ENCODE results near the gene HPGDS.
A peak's percentile ranks its signal among the peaks of the same experiment; 100 is the strongest.
"Not testable (repeated sequence)": the region's sequence is repeated elsewhere in the genome, so short reads cannot be mapped to it uniquely, and the experiment has no call there.

HPGDS gene

GRCh38 chr4:94334476-94334875, 8.2 kb downstream of the HPGDS start:
- Histone ChIP-seq H3K27me3 (ENCODE audit: control insufficient read depth in 5 of 5, insufficient read depth in 4 of 5, low read length in 5 of 5) (no peaks in the 10 kb centered on the region), H3K4me1 (ENCODE audit: control insufficient read depth in 5 of 5, insufficient read depth in 5 of 5, low read length in 5 of 5) (peaks cover 0 to 18% (median 11%) of the 10 kb centered on the region in 5 donors), H3K9ac (ENCODE audit: low read length in 5 of 5) (no peak overlapping the region), H3K9me3 (ENCODE audit: control insufficient read depth in 5 of 5, low read length in 5 of 5) (no peaks in the 10 kb centered on the region), H3K27ac (ENCODE audit: low read depth, low read length) (peak overlapping the region; percentile 6), H3K36me3 (ENCODE audit: control insufficient read depth in 5 of 5, insufficient read depth in 5 of 5, low read length in 5 of 5) (peaks cover 0 to 5% (median 0%) of the 10 kb centered on the region in 5 donors), H3K4me3 (ENCODE audit: low read depth in 1 of 5, low read length in 5 of 5) (no peak overlapping the region)

DNA sequence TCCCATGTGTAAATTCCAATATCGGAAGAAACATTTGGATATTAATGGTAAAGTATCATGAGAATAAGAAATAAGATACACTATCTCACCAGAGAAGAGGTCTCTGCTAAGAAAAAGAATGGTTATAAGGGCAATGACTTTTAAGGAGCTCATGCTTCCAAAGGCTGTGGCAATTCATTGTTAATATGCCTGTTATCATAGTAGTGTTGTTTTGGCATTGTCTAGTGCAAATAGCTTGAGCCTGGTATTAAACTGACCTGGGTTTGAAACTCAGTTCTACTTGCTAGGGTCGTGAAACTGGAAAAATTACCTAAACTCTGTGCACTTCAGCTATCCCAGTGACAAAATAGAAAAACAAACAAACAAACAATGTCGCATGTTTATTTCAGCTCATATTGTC, 8.8 kb downstream of the HPGDS start:
- H3K27me3 ChIP-seq (ENCODE audit: control insufficient read depth in 5 of 5, insufficient read depth in 4 of 5, low read length in 5 of 5) = no peaks in the 10 kb centered on the region
- no peak overlapping the region for H3K4me3 ChIP-seq (ENCODE audit: low read depth in 1 of 5, low read length in 5 of 5)
- no peak overlapping the region for H3K27ac ChIP-seq (ENCODE audit: low read depth, low read length)
- H3K36me3 ChIP-seq (ENCODE audit: control insufficient read depth in 5 of 5, insufficient read depth in 5 of 5, low read length in 5 of 5) = peaks cover 0 to 5% (median 0%) of the 10 kb centered on the region in 5 donors
- H3K4me1 ChIP-seq (ENCODE audit: control insufficient read depth in 5 of 5, insufficient read depth in 5 of 5, low read length in 5 of 5) = peaks cover 0 to 18% (median 11%) of the 10 kb centered on the region in 5 donors
- H3K9me3 ChIP-seq (ENCODE audit: control insufficient read depth in 5 of 5, low read length in 5 of 5) = no peaks in the 10 kb centered on the region
- no peak overlapping the region for H3K9ac ChIP-seq (ENCODE audit: low read length in 5 of 5)

GRCh38 chr4:94332983-94333590, 9.5 kb downstream of the HPGDS start:
- H3K9me3 ChIP-seq (ENCODE audit: control insufficient read depth in 5 of 5, low read length in 5 of 5) = no peaks in the 10 kb centered on the region
- H3K36me3 ChIP-seq (ENCODE audit: control insufficient read depth in 5 of 5, insufficient read depth in 5 of 5, low read length in 5 of 5) = peaks cover 0 to 5% (median 0%) of the 10 kb centered on the region in 5 donors
- no peak overlapping the region for H3K4me3 ChIP-seq (ENCODE audit: low read depth in 1 of 5, low read length in 5 of 5)
- H3K27me3 ChIP-seq (ENCODE audit: control insufficient read depth in 5 of 5, insufficient read depth in 4 of 5, low read length in 5 of 5) = no peaks in the 10 kb centered on the region
- H3K4me1 ChIP-seq (ENCODE audit: control insufficient read depth in 5 of 5, insufficient read depth in 5 of 5, low read length in 5 of 5) = peaks cover 0 to 18% (median 11%) of the 10 kb centered on the region in 5 donors
- no peak overlapping the region for H3K9ac ChIP-seq (ENCODE audit: low read length in 5 of 5)
- no peak overlapping the region for H3K27ac ChIP-seq (ENCODE audit: low read depth, low read length)

DNA sequence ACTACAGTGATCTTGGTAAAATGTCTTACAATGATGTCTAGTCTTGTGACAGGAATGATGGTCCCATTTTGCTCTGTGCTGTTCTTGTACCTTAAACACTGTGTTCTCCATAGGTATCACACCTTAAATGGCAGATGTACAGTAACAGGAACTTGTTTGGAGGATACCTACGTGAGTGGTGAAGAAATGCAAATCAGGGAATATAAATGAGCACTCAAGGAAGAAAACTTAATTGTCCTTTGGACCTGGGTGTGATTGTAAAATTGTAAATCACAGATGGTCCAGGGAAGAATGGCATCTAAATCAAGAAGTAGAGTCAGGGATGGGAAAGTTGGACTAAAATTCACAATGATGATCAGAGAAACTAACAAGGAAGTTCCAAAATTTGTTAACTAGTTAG, 12.7 kb downstream of the HPGDS start:
- Histone ChIP-seq H3K36me3 (ENCODE audit: control insufficient read depth in 5 of 5, insufficient read depth in 5 of 5, low read length in 5 of 5) (peaks cover 0 to 15% (median 3%) of the 10 kb centered on the region in 5 donors), H3K27ac (ENCODE audit: low read depth, low read length) (no peak overlapping the region), H3K9me3 (ENCODE audit: control insufficient read depth in 5 of 5, low read length in 5 of 5) (peaks cover 0 to 18% (median 16%) of the 10 kb centered on the region in 5 donors), H3K9ac (ENCODE audit: low read length in 5 of 5) (no peak overlapping the region), H3K4me1 (ENCODE audit: control insufficient read depth in 5 of 5, insufficient read depth in 5 of 5, low read length in 5 of 5) (peaks cover 0 to 12% (median 9%) of the 10 kb centered on the region in 5 donors), H3K27me3 (ENCODE audit: control insufficient read depth in 5 of 5, insufficient read depth in 4 of 5, low read length in 5 of 5) (no peaks in the 10 kb centered on the region), H3K4me3 (ENCODE audit: low read depth in 1 of 5, low read length in 5 of 5) (no peak overlapping the region)

DNA sequence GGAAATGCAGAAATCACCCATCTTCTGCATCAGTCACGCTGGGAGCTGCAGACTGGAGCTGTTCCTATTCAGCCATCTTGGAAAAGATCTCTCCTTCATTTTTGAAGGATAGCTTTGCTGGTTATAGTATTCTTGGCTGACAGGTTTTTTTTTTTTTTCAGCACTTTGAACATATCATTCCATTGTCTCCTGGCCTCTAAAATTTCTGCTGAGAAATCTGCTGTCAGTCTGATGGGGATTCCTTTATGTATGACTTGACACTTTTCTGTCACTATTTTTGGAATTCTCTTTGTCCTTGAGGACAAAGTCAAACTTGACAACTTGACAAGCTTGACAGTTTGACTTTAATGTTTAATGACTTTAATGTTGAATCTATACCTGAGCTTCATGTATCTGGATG, 16.8 kb downstream of the HPGDS start:
- Histone ChIP-seq H3K9ac (ENCODE audit: low read length in 5 of 5) (no peak overlapping the region), H3K4me1 (ENCODE audit: control insufficient read depth in 5 of 5, insufficient read depth in 5 of 5, low read length in 5 of 5) (no peaks in the 10 kb centered on the region), H3K4me3 (ENCODE audit: low read depth in 1 of 5, low read length in 5 of 5) (peak overlapping the region in 1 of 5 donors; percentile 22), H3K36me3 (ENCODE audit: control insufficient read depth in 5 of 5, insufficient read depth in 5 of 5, low read length in 5 of 5) (peaks cover 0 to 10% (median 3%) of the 10 kb centered on the region in 5 donors), H3K27ac (ENCODE audit: low read depth, low read length) (no peak overlapping the region), H3K9me3 (ENCODE audit: control insufficient read depth in 5 of 5, low read length in 5 of 5) (peaks cover 0 to 20% (median 18%) of the 10 kb centered on the region in 5 donors), H3K27me3 (ENCODE audit: control insufficient read depth in 5 of 5, insufficient read depth in 4 of 5, low read length in 5 of 5) (no peaks in the 10 kb centered on the region)

GRCh38 chr4:94319927-94320326, 22.7 kb downstream of the HPGDS start:
- H3K36me3 ChIP-seq (ENCODE audit: control insufficient read depth in 5 of 5, insufficient read depth in 5 of 5, low read length in 5 of 5); H3K9me3 ChIP-seq (ENCODE audit: control insufficient read depth in 5 of 5, low read length in 5 of 5); H3K4me1 ChIP-seq (ENCODE audit: control insufficient read depth in 5 of 5, insufficient read depth in 5 of 5, low read length in 5 of 5); H3K27me3 ChIP-seq (ENCODE audit: control insufficient read depth in 5 of 5, insufficient read depth in 4 of 5, low read length in 5 of 5); H3K9ac ChIP-seq (ENCODE audit: low read length in 5 of 5); H3K27ac ChIP-seq (ENCODE audit: low read depth, low read length); H3K4me3 ChIP-seq (ENCODE audit: low read depth in 1 of 5, low read length in 5 of 5): not testable (repeated sequence)

- no peaks in the 10 kb centered on the region for H3K27me3 ChIP-seq (ENCODE audit: control insufficient read depth in 5 of 5, insufficient read depth in 4 of 5, low read length in 5 of 5)
- no peaks in the 10 kb centered on the region for H3K36me3 ChIP-seq (ENCODE audit: control insufficient read depth in 5 of 5, insufficient read depth in 5 of 5, low read length in 5 of 5)
- peaks cover 0 to 14% (median 5%) of the 10 kb centered on the region in 5 donors for H3K4me1 ChIP-seq (ENCODE audit: control insufficient read depth in 5 of 5, insufficient read depth in 5 of 5, low read length in 5 of 5)
- no peak overlapping the region for H3K4me3 ChIP-seq (ENCODE audit: low read depth in 1 of 5, low read length in 5 of 5)
- H3K27ac ChIP-seq (ENCODE audit: low read depth, low read length) = no peak overlapping the region
- H3K9me3 ChIP-seq (ENCODE audit: control insufficient read depth in 5 of 5, low read length in 5 of 5) = no peaks in the 10 kb centered on the region
- H3K9ac ChIP-seq (ENCODE audit: low read length in 5 of 5) = no peak overlapping the region
Observed at GRCh38 chr4:94307231-94307871, 35.3 kb downstream of the HPGDS start.

DNA sequence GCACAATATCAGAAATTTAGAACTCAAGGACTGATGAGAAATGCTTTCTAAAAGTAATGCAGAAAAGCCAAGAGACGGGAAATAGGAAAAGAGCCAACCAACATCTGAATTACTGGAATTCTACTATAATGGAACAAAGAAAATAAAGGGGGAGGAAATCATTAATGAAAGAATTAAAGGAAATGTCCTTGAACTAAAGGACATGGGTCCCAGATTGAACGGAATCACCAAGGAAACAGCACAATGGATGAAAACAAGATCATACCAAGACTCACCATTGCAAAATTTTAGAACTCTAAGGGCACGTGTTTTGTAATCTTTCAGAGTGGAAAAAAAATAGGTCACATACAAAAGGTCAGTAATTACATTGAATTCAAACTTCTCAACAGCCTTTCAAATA, 35.9 kb downstream of the HPGDS start:
- Histone ChIP-seq H3K4me1 (ENCODE audit: control insufficient read depth in 5 of 5, insufficient read depth in 5 of 5, low read length in 5 of 5) (peaks cover 0 to 14% (median 5%) of the 10 kb centered on the region in 5 donors), H3K36me3 (ENCODE audit: control insufficient read depth in 5 of 5, insufficient read depth in 5 of 5, low read length in 5 of 5) (no peaks in the 10 kb centered on the region), H3K27me3 (ENCODE audit: control insufficient read depth in 5 of 5, insufficient read depth in 4 of 5, low read length in 5 of 5) (no peaks in the 10 kb centered on the region), H3K9ac (ENCODE audit: low read length in 5 of 5) (no peak overlapping the region), H3K27ac (ENCODE audit: low read depth, low read length) (no peak overlapping the region), H3K9me3 (ENCODE audit: control insufficient read depth in 5 of 5, low read length in 5 of 5) (no peaks in the 10 kb centered on the region), H3K4me3 (ENCODE audit: low read depth in 1 of 5, low read length in 5 of 5) (no peak overlapping the region)

- no peak overlapping the region for H3K27ac ChIP-seq (ENCODE audit: low read depth, low read length)
Observed at GRCh38 chr4:94305466-94306225, 37.0 kb downstream of the HPGDS start.

DNA sequence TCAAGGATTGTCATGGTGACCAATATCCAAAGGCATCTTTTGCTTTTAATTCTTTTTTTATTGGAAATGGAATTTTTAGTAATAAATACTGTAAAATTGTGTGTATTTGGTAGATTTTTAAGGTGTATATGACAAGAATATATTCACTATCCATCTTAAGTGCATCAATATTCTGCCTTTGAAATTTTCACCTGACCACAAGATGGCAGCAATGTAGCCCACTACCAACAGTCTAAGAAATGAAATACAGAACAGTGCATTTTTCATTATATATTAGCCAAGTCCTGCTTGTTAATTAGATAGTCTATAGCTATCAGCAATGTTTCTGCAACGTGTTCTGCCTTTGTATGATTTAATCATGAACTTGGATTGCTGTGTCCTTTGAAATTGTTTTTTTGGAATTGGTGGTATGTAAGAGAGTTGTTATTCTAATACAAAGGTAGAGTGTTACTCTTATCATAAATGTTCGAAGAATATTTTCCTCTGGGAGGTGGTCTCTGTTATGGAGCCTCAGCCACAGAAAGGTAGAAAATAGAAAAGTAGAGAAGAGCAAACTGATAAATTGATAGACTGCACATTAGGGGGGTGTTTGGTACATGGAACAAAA, 38.2 kb downstream of the HPGDS start:
- peaks cover 0 to 14% (median 5%) of the 10 kb centered on the region in 5 donors for H3K4me1 ChIP-seq (ENCODE audit: control insufficient read depth in 5 of 5, insufficient read depth in 5 of 5, low read length in 5 of 5)
- H3K9me3 ChIP-seq (ENCODE audit: control insufficient read depth in 5 of 5, low read length in 5 of 5) = no peaks in the 10 kb centered on the region
- H3K27me3 ChIP-seq (ENCODE audit: control insufficient read depth in 5 of 5, insufficient read depth in 4 of 5, low read length in 5 of 5) = no peaks in the 10 kb centered on the region
- H3K27ac ChIP-seq (ENCODE audit: low read depth, low read length) = no peak overlapping the region
- H3K4me3 ChIP-seq (ENCODE audit: low read depth in 1 of 5, low read length in 5 of 5) = no peak overlapping the region
- H3K36me3 ChIP-seq (ENCODE audit: control insufficient read depth in 5 of 5, insufficient read depth in 5 of 5, low read length in 5 of 5) = no peaks in the 10 kb centered on the region
- no peak overlapping the region for H3K9ac ChIP-seq (ENCODE audit: low read length in 5 of 5)

More at GRCh38 chr4:94305466-94306225, 37.0 kb downstream of the HPGDS start:
- Histone ChIP-seq H3K27me3 (ENCODE audit: control insufficient read depth in 5 of 5, insufficient read depth in 4 of 5, low read length in 5 of 5) (no peaks in the 10 kb centered on the region), H3K4me1 (ENCODE audit: control insufficient read depth in 5 of 5, insufficient read depth in 5 of 5, low read length in 5 of 5) (peaks cover 0 to 14% (median 5%) of the 10 kb centered on the region in 5 donors), H3K9me3 (ENCODE audit: control insufficient read depth in 5 of 5, low read length in 5 of 5) (no peaks in the 10 kb centered on the region), H3K36me3 (ENCODE audit: control insufficient read depth in 5 of 5, insufficient read depth in 5 of 5, low read length in 5 of 5) (no peaks in the 10 kb centered on the region), H3K9ac (ENCODE audit: low read length in 5 of 5) (no peak overlapping the region), H3K4me3 (ENCODE audit: low read depth in 1 of 5, low read length in 5 of 5) (no peak overlapping the region)
